H1 (cell line): ENCODE data around the gene MYOD1. TPM values are rescaled to one million over a fixed set of nuclear protein-coding genes. Genes with fewer than 3 reads are reported as not detected.
A peak's percentile ranks its signal among the peaks of the same experiment; 100 is the strongest.

ENCODE experiments used
- CTCF ChIA-PET: fragments of 300-600 bp; sonication (Branson Sonifier 250); formaldehyde crosslinking; loops from one replicate; lab custom pipeline; 2021; ENCODE audit not compliant: partially characterized antibody; lab: Charles Lee
- POLR2A ChIA-PET: fragments of 300-600 bp; sonication (Branson Sonifier 250); formaldehyde crosslinking; loops from one replicate; lab custom pipeline; 2021; ENCODE audit warnings: inconsistent platforms; ENCODE audit not compliant: partially characterized antibody; lab: Charles Lee
- DNase-seq, 2 experiments: peaks; one replicate each; pipeline versions ENCODE4 v3.0.0 to v3.0.0-alpha.2; 2010 to 2022; ENCODE audit warnings: low spot score in 2 of 2, low read depth in 1 of 2, mixed read lengths in 1 of 2
- FAIRE-seq: peaks from 2 replicates; lab custom pipeline; 2011; peaks lifted over from hg19 to GRCh38; lab: Jason Lieb, UNC
- H2AFZ ChIP-seq: 2 replicates; pipeline ENCODE4 v1.8.1; 2012; ENCODE audit warnings: low read length, inconsistent platforms
- H2AK5ac ChIP-seq: 2 replicates; pipeline ENCODE4 v1.6.1; 2013; ENCODE audit warnings: low read depth, low read length
- H2BK120ac ChIP-seq: replicated peaks from 2 replicates; pipeline ENCODE3; 2013; ENCODE audit warnings: low read depth, low read length, inconsistent platforms
- H2BK12ac ChIP-seq: 2 replicates; pipeline ENCODE4 v1.6.1; 2013; ENCODE audit warnings: low read depth, low read length
- H2BK15ac ChIP-seq: 2 replicates; pipeline ENCODE4 v1.6.1; 2013; ENCODE audit warnings: low read length
- H2BK20ac ChIP-seq: 2 replicates; pipeline ENCODE4 v1.6.1; 2013; ENCODE audit warnings: low read length
- H2BK5ac ChIP-seq: 2 replicates; pipeline ENCODE4 v1.6.1; 2013; ENCODE audit warnings: low read depth, low read length
- H3K14ac ChIP-seq: 2 replicates; pipeline ENCODE4 v1.6.1; 2013; ENCODE audit warnings: inconsistent platforms; ENCODE audit not compliant: insufficient read length
- H3K18ac ChIP-seq: 2 replicates; pipeline ENCODE4 v1.6.1; 2013; ENCODE audit warnings: low read length; ENCODE audit errors: extremely low read depth
- H3K23ac ChIP-seq: 2 replicates; pipeline ENCODE4 v1.6.1; 2013; ENCODE audit warnings: inconsistent platforms; ENCODE audit not compliant: insufficient read length
- H3K23me2 ChIP-seq: 2 replicates; pipeline ENCODE4 v1.6.1; 2013; ENCODE audit warnings: low read depth, low read length
- H3K27ac ChIP-seq: 2 replicates; pipeline ENCODE4 v1.6.1; 2011; ENCODE audit warnings: low read depth, low read length, inconsistent platforms
- H3K27me3 ChIP-seq, 4 experiments: replicated peaks in 1 of 4; 1 replicate in 1 of 4; 2 replicates in 3 of 4; pipeline versions ENCODE4 v1.6.1 to v1.8.1; 2011 to 2013; ENCODE audit warnings: low read length in 3 of 4, mild to moderate bottlenecking in 3 of 4, inconsistent platforms in 2 of 4, mixed read lengths in 2 of 4, moderate library complexity in 1 of 4; ENCODE audit not compliant: control insufficient read depth in 3 of 4, insufficient read depth in 3 of 4; ENCODE audit errors: extremely low read depth in 1 of 4
- H3K36me3 ChIP-seq, 4 experiments: 2 replicates each; pipeline versions ENCODE4 v1.6.1 to v1.8.1; 2011 to 2013; ENCODE audit warnings: mild to moderate bottlenecking in 4 of 4, low read length in 3 of 4, moderate library complexity in 2 of 4, control low read depth in 1 of 4, inconsistent platforms in 1 of 4; ENCODE audit not compliant: insufficient read depth in 4 of 4, control insufficient read depth in 2 of 4
- H3K4ac ChIP-seq: replicated peaks from 2 replicates; pipeline ENCODE3; 2013; ENCODE audit warnings: low read length, low read depth, mixed read lengths, inconsistent platforms; ENCODE audit not compliant: insufficient read length
- H3K4me1 ChIP-seq, 4 experiments: replicated peaks in 1 of 4; 1 replicate in 1 of 4; 2 replicates in 3 of 4; pipeline versions ENCODE4 v1.6.1 to v1.8.1; 2011 to 2013; ENCODE audit warnings: low read length in 3 of 4, inconsistent platforms in 2 of 4, mixed read lengths in 1 of 4; ENCODE audit not compliant: insufficient read depth in 4 of 4, control insufficient read depth in 3 of 4
- H3K4me2 ChIP-seq, 2 experiments: 2 replicates each; pipeline versions ENCODE4 v1.6.1 to v1.8.1; 2011 to 2013; ENCODE audit warnings: low read depth in 2 of 2, low read length in 2 of 2, control low read depth in 1 of 2, inconsistent platforms in 1 of 2, mild to moderate bottlenecking in 1 of 2; ENCODE audit not compliant: insufficient read depth in 1 of 2
- H3K4me3 ChIP-seq, 4 experiments: fragments of 200-600, 300-600 bp in 1 of 4; sonication (generic), shearing (Covaris generic), sonication (Bioruptor Twin) in 1 of 4; 2 replicates each; pipeline versions ENCODE4 v1.5.1 to v1.8.1; 2011 to 2016; ENCODE audit warnings: low read length in 4 of 4, low read depth in 3 of 4, control low read depth in 2 of 4, inconsistent platforms in 2 of 4, mild to moderate bottlenecking in 2 of 4, mixed read lengths in 1 of 4, moderate library complexity in 1 of 4; ENCODE audit not compliant: insufficient read depth in 2 of 4; ENCODE audit errors: extremely low read depth in 1 of 4
- H3K56ac ChIP-seq: replicated peaks from 2 replicates; pipeline ENCODE3; 2013; ENCODE audit warnings: low read depth, mild to moderate bottlenecking, mixed read lengths, low read length, inconsistent platforms; ENCODE audit not compliant: insufficient read length
- H3K79me1 ChIP-seq: 2 replicates; pipeline ENCODE4 v1.6.1; 2013; ENCODE audit warnings: low read depth, low read length, control low read depth
- H3K79me2 ChIP-seq, 2 experiments: 2 replicates each; pipeline versions ENCODE4 v1.6.1 to v1.8.1; 2012 to 2013; ENCODE audit warnings: low read length in 2 of 2, mild to moderate bottlenecking in 2 of 2, inconsistent platforms in 1 of 2; ENCODE audit not compliant: insufficient read depth in 2 of 2, control insufficient read depth in 1 of 2
- H3K9ac ChIP-seq, 4 experiments: replicated peaks in 1 of 4; 1 replicate in 1 of 4; 2 replicates in 3 of 4; pipeline versions ENCODE4 v1.6.1 to v1.8.1; 2011 to 2013; ENCODE audit warnings: low read depth in 3 of 4, low read length in 3 of 4, control low read depth in 2 of 4, mild to moderate bottlenecking in 2 of 4, moderate library complexity in 2 of 4, inconsistent platforms in 1 of 4; ENCODE audit errors: extremely low read depth in 1 of 4
- H3K9me3 ChIP-seq, 2 experiments: 2 replicates each; pipeline versions ENCODE4 v1.6.1 to v1.8.1; 2012 to 2013; ENCODE audit warnings: mild to moderate bottlenecking in 2 of 2, moderate library complexity in 2 of 2, control low read depth in 1 of 2, inconsistent platforms in 1 of 2, low read depth in 1 of 2, low read length in 1 of 2, mixed read lengths in 1 of 2; ENCODE audit not compliant: insufficient read depth in 2 of 2
- H4K20me1 ChIP-seq, 2 experiments: replicated peaks in 1 of 2; 2 replicates each; pipeline versions ENCODE3 to v1.8.1; 2011 to 2013; ENCODE audit warnings: inconsistent platforms in 2 of 2, low read length in 2 of 2, mild to moderate bottlenecking in 1 of 2; ENCODE audit not compliant: insufficient read depth in 2 of 2, control insufficient read depth in 1 of 2
- H4K5ac ChIP-seq: 2 replicates; pipeline ENCODE4 v1.6.1; 2013; ENCODE audit warnings: low read length, low read depth, mixed read lengths, inconsistent platforms; ENCODE audit not compliant: insufficient read length
- H4K8ac ChIP-seq: 2 replicates; pipeline ENCODE4 v1.8.0; 2013; ENCODE audit warnings: mild to moderate bottlenecking, moderate library complexity, low read length, inconsistent platforms; ENCODE audit not compliant: insufficient read depth; ENCODE audit errors: extremely low read depth
- H4K91ac ChIP-seq: replicated peaks from 2 replicates; pipeline ENCODE3; 2013; ENCODE audit warnings: low read length, mixed read lengths, inconsistent platforms; ENCODE audit not compliant: insufficient read length
- BACH1 ChIP-seq: IDR thresholded peaks from 2 replicates; pipeline ENCODE4 v1.6.1; 2012; ENCODE audit warnings: low read length, improper control_type of control experiment
- KDM1A ChIP-seq: fragments of 200-600, 300-600 bp; sonication (generic); IDR thresholded peaks from 2 replicates; pipeline ENCODE4 v1.7.1; 2016; ENCODE audit warnings: mild to moderate bottlenecking, low read length, borderline replicate concordance
- whole genome bisulfite sequencing, 2 experiments: shearing (Covaris generic) in 1 of 2; methylation state at CpG; one replicate each; pipeline versions ENCODE4 v1.1.6 to v1.1.7; 2013 to 2015; ENCODE audit warnings: low lambda C conversion rate in 2 of 2, mixed read lengths in 2 of 2, inconsistent platforms in 1 of 2, low coverage in 1 of 2, missing lambda C conversion rate in 1 of 2; ENCODE audit not compliant: insufficient replicate concordance in 2 of 2, insufficient coverage in 1 of 2, insufficient read length in 1 of 2; ENCODE audit errors: extremely low coverage in 1 of 2, missing lambda C conversion rate in 1 of 2; 5-methylcytosine and 5-hydroxymethylcytosine counted together
- polyA plus RNA-seq, 7 experiments: library from polyadenylated mRNA; depleted of rRNA in 3 of 7; stranded (reverse) in 5 of 7; unstranded in 2 of 7; fragments of >200 nt in 5 of 7; fragments of 200-250 nt in 2 of 7; gene quantifications; 1 replicate in 5 of 7; 2 replicates in 1 of 7; 4 replicates in 1 of 7; pipeline versions ENCODE4 v1.2.1 to v1.2.3, GENCODE V29; 2011 to 2013; ENCODE audit warnings: missing spikeins in 2 of 7, mixed read lengths in 2 of 7
- total RNA-seq: library from RNA; stranded (reverse); fragmentation: NEBNext Ultra II Directional; extraction: Animal tissue kit (Norgen Biotek cat#: 25700); gene quantifications from 2 replicates; pipeline ENCODE4 v1.2.1, GENCODE V29; 2021

MYOD1 gene
- total and polyA plus RNA-seq, 2 of the 8 experiments (the other 6 are each of a cell fraction or from before 2014, with no cell fraction given) = not detected

DNA sequence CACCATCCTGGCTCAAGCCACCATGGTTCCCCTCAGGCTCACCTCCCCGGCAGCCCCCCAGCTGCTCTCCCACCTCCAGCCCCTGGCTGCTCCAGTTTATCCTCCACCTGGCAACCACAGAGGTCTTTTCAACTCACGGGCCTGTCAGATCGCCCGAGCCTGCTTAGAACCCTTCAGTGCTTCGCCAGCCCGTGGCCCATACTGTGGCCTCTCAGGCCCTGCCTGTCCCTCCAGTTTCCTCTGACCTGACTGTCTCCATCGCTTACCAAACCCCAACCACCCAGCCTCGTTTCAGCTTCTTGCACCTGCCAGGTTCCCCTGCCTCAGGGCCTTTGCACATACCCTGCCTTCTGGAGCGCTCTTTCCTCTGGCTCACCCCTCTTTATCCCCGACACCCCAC, 22.1 kb downstream of the MYOD1 start:
- H3K4me2 ChIP-seq = no peak overlapping the region
- H3K79me2 ChIP-seq = no peaks in the 10 kb centered on the region
- H4K91ac ChIP-seq = no peak overlapping the region
- peaks cover 9 to 27% (median 25%) of the 10 kb centered on the region in 4 experiments for H3K27me3 ChIP-seq
- H2BK20ac ChIP-seq = no peak overlapping the region
- H3K18ac ChIP-seq = no peak overlapping the region
- CTCF ChIA-PET = interaction anchor here (0.5 to 16.5 kb wide), 9 partner anchors 8 to 336 kb away, joined by 3 to 290 read pairs (median 7); partner anchors contain the start of genes KCNC1 and MYOD1
- H3K9me3 ChIP-seq = peaks cover 0 to 1% of the 10 kb centered on the region in 2 experiments; a peak in 2 of 4 replicates
- H3K9ac ChIP-seq = no peak overlapping the region
- WGBS, 2 experiments = 88% methylated on average over 10 of the region's 10 CpGs; no CpG with 5 or more reads in 1 of the 2 experiments
- H2AK5ac ChIP-seq = no peak overlapping the region
- no peak overlapping the region for H3K23ac ChIP-seq
- H4K20me1 ChIP-seq = peaks cover 6 to 10% of the 10 kb centered on the region in 2 experiments
- H3K79me1 ChIP-seq = no peaks in the 10 kb centered on the region
- DNase-seq = no peak
- H3K36me3 ChIP-seq = peaks cover 0 to 2% (median 0%) of the 10 kb centered on the region in 4 experiments; a peak in 1 of 8 replicates
- H2BK12ac ChIP-seq = no peak overlapping the region
- H3K4ac ChIP-seq = no peak overlapping the region
- peaks cover 4% of the 10 kb centered on the region; the same call in 1 of the 2 replicates for H3K23me2 ChIP-seq
- POLR2A ChIA-PET = no interaction called here
- no peak overlapping the region for H3K4me3 ChIP-seq
- no peak overlapping the region for H4K8ac ChIP-seq
- H3K27ac ChIP-seq = no peak overlapping the region
- H3K56ac ChIP-seq = no peak overlapping the region
- FAIRE-seq = no peak
- TF ChIP-seq KDM1A (peak; percentile 45; the same call in 1 of the 2 replicates), BACH1 (no peak)
- no peak overlapping the region for H2BK120ac ChIP-seq
- peaks cover 3 to 22% (median 13%) of the 10 kb centered on the region in 4 experiments for H3K4me1 ChIP-seq
- no peak overlapping the region for H3K14ac ChIP-seq
- H4K5ac ChIP-seq = no peak overlapping the region
- no peak overlapping the region for H2BK15ac ChIP-seq
- no peak overlapping the region for H2AFZ ChIP-seq
- H2BK5ac ChIP-seq = no peak overlapping the region
